ENCODE data around the gene LCE3E.
"Not testable (repeated sequence)": the region's sequence is repeated elsewhere in the genome, so short reads cannot be mapped to it uniquely, and the experiment has no call there.

Gene LCE3E

GRCh38 chr1:152577168-152577567, 10.6 kb upstream of the LCE3E start:
- H3K27ac ChIP-seq, result no peak overlapping the region
- TF ChIP-seq CTCF (conservative IDR thresholded peaks at IDR 0.05), result no peak

DNA sequence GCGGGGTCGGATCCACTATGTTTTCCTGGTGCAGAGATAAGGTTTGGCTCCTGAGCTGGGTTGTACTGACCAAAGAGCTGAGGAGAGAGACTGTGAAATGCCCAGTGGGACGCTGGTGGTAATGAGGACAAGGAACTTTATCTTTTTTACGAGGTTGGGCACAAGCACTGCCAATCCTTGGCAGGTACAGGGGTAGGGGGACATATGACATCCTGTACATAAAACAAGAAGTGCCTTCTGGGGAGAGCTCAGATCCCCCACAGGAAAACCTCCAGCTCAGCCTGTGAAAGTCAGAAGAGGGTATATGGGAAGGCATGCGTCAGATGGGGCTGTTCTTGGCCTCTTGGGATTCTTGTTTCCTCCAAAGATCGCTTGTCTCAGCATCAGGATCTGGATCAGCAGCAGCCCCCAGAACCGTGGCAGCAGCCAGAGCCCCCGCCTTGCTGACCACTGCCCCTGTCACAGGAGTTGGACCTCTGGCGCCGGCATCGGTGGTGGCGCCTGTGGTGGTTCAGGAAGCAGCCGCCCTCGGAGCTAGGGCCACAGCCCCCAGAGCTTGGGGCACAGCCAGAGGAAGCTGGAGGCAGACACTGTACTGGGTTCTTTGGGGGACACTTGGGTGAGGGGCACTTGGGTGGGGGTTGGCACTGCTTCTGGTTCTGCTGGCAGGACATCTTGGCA, 905 bp downstream of the LCE3E start:
- TF ChIP-seq CTCF (conservative IDR thresholded peaks at IDR 0.05), result no peak
- H3K27ac ChIP-seq, result no peak overlapping the region

GRCh38 chr1:152565115-152565514, 1.5 kb downstream of the LCE3E start:
- no peak overlapping the region for H3K27ac ChIP-seq
- TF ChIP-seq CTCF (conservative IDR thresholded peaks at IDR 0.05), result no peak

DNA sequence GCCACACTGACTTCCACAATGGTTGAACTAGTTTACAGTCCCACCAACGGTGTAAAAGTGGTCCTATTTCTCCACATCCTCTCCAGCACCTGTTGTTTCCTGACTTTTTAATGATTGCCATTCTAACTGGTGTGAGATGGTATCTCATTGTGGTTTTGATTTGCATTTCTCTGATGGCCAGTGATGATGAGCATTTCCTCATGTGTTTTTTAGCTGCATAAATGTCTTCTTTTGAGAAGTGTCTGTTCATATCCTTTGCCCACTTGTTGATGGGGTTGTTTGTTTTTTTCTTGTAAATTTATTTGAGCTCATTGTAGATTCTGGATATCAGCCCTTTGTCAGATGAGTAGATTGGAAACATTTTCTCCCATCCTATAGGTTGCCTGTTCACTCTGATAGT, 18.2 kb downstream of the LCE3E start:
- not testable (repeated sequence) for H3K27ac ChIP-seq

- H3K27ac ChIP-seq, result no peak overlapping the region
- no peak for TF ChIP-seq CTCF (conservative IDR thresholded peaks at IDR 0.05)
Measured at GRCh38 chr1:152546704-152547103, 19.9 kb downstream of the LCE3E start.

GRCh38 chr1:152543820-152544219, 22.8 kb downstream of the LCE3E start:
- H3K27ac ChIP-seq, result no peak overlapping the region
- TF ChIP-seq CTCF (conservative IDR thresholded peaks at IDR 0.05), result peak; percentile 46; the same call in 1 of the 2 replicates

DNA sequence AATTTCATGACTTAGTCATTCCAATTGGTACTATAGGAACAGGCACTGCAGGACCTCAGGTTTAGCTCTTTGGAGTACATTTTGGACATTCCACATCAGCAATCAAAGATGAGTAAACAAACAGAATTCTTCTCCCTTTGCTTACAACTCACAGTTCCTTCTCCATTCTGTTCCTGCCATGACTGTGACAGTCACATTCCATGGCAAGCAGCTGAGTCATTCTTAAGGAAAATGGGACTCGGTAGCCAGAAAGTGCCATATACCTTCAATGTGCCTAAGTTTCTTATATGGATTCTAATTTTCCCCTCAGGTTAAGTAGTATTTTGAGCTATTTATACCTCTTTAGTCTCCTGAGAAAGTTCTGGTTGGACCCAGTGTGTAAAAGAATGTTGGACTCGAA, 26.7 kb downstream of the LCE3E start:
- no peak for TF ChIP-seq CTCF (conservative IDR thresholded peaks at IDR 0.05)
- H3K27ac ChIP-seq, result no peak overlapping the region

DNA sequence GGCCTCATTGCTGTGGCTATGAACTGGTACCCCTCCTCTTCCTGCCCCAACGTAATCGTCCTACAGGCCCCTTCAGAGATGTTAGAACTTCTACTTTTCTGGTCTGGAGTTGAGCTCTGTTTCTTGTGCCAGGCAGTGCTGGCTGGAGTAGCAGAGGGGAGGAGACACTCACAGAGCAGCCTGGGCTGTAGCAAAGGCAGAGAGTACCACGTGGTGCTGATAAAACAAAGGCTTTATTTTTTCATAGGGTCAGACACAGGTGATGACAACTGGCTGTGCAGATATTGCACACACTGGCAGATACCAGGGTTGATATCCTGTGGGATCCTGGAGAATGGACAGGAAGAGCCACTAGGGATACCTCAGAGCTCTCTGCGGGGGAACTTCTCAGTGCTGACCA, 29.1 kb downstream of the LCE3E start:
- no peak for TF ChIP-seq CTCF (conservative IDR thresholded peaks at IDR 0.05)
- no peak overlapping the region for H3K27ac ChIP-seq

All from VCaP (cell line).